K562 (cell line): ENCODE results near the gene ZBTB16. TPM values are rescaled to one million over a fixed set of nuclear protein-coding genes. Genes with fewer than 3 reads are reported as not detected.

ENCODE experiments used
- ATAC-seq: fragments of 200-7000 bp; cut with Tn5 transposase; 3 replicates; pipeline ENCODE4 v1.9.1; 2020; ENCODE audit warnings: moderate library complexity
- BruUV-seq: library from RNA; stranded (reverse); fragments of 400-500 nt; replicated peaks from 2 replicates; lab custom pipeline; 2021; lab: Mats Ljungman, UMichigan
- CTCF ChIA-PET: fragments of 300-600 bp; formaldehyde crosslinking; extraction: SDS; loops from one replicate; lab custom pipeline; 2021; ENCODE audit warnings: low intra/inter-chr PET ratio; lab: Yijun Ruan, JAX
- POLR2A ChIA-PET: fragments of 300-600, 350-650 bp; sonication (Branson Sonifier 250); formaldehyde crosslinking; extraction: SDS; loops from one replicate; lab custom pipeline; 2021; ENCODE audit warnings: antibody characterized with exemption, inconsistent platforms; lab: Yijun Ruan, JAX
- DNase-seq, 4 experiments: peaks; one replicate each; pipeline versions ENCODE4 v3.0.0 to v3.0.0-alpha.2; 2011 to 2018; ENCODE audit warnings: low spot score in 3 of 4, mixed read lengths in 3 of 4; ENCODE audit errors: extremely low read depth in 1 of 4
- FAIRE-seq: peaks from 2 replicates; lab custom pipeline; 2011; peaks lifted over from hg19 to GRCh38; lab: Jason Lieb, UNC
- H2AFZ ChIP-seq: 2 replicates; pipeline ENCODE4 v1.6.0; 2011; ENCODE audit warnings: low read depth, low read length, control low read depth, inconsistent platforms
- H3K27ac ChIP-seq: fragments of 200-600 bp; 3 replicates; pipeline ENCODE4 v1.8.0; 2011; ENCODE audit warnings: low read depth, mild to moderate bottlenecking, control low read depth, inconsistent platforms, low read length, moderate library complexity, mixed read lengths; ENCODE audit errors: extremely low read depth
- H3K27me3 ChIP-seq, 2 experiments: fragments of 300-600 bp in 1 of 2; 2 replicates in 1 of 2; 3 replicates in 1 of 2; pipeline versions ENCODE4 v1.6.0 to v1.8.0; 2011; ENCODE audit warnings: inconsistent platforms in 2 of 2, low read length in 2 of 2, mild to moderate bottlenecking in 1 of 2, mixed read lengths in 1 of 2, moderate library complexity in 1 of 2; ENCODE audit not compliant: control insufficient read depth in 2 of 2, insufficient read depth in 2 of 2
- H3K36me3 ChIP-seq: fragments of 300-600 bp; 3 replicates; pipeline ENCODE4 v1.8.0; 2011; ENCODE audit warnings: mild to moderate bottlenecking, low read length, inconsistent platforms; ENCODE audit not compliant: control insufficient read depth, insufficient read depth
- H3K4me1 ChIP-seq, 2 experiments: fragments of 200-600 bp in 1 of 2; replicated peaks in 1 of 2; 2 replicates in 1 of 2; 3 replicates in 1 of 2; pipeline versions ENCODE4 v1.5.1 to v1.8.0; 2011; ENCODE audit warnings: inconsistent platforms in 2 of 2, low read length in 2 of 2, mild to moderate bottlenecking in 1 of 2, mixed read lengths in 1 of 2, moderate library complexity in 1 of 2; ENCODE audit not compliant: control insufficient read depth in 2 of 2, insufficient read depth in 2 of 2
- H3K4me2 ChIP-seq: 2 replicates; pipeline ENCODE4 v1.6.1; 2011; ENCODE audit warnings: low read length, control low read depth, inconsistent platforms, mixed read lengths; ENCODE audit not compliant: insufficient read depth
- H3K4me3 ChIP-seq: fragments of 200-600 bp; sonication (generic), shearing (Covaris generic); 2 replicates; pipeline ENCODE4 v1.5.1; 2016; ENCODE audit warnings: control low read depth, inconsistent platforms
- H3K79me2 ChIP-seq: fragments of 200-600 bp; 3 replicates; pipeline ENCODE4 v1.8.0; 2011; ENCODE audit warnings: low read length, inconsistent platforms; ENCODE audit not compliant: control insufficient read depth, insufficient read depth
- H3K9ac ChIP-seq, 2 experiments: 2 replicates each; pipeline versions ENCODE4 v1.6.0 to v1.6.1; 2011; ENCODE audit warnings: low read depth in 2 of 2, low read length in 2 of 2, control low read depth in 1 of 2, inconsistent platforms in 1 of 2, mild to moderate bottlenecking in 1 of 2, mixed read lengths in 1 of 2; ENCODE audit not compliant: insufficient read depth in 1 of 2
- H3K9me1 ChIP-seq: one replicate; pipeline ENCODE4 v1.6.0; 2011; ENCODE audit warnings: inconsistent platforms, mild to moderate bottlenecking, low read length, moderate library complexity; ENCODE audit not compliant: control insufficient read depth, insufficient read depth
- H3K9me3 ChIP-seq: replicated peaks from 2 replicates; pipeline ENCODE4 v1.5.1; 2011; ENCODE audit warnings: low read depth, low read length, inconsistent platforms; ENCODE audit not compliant: control insufficient read depth, insufficient read depth
- H4K20me1 ChIP-seq: replicated peaks from 2 replicates; pipeline ENCODE4 v1.6.1; 2011; ENCODE audit warnings: low read length, inconsistent platforms, mixed read lengths; ENCODE audit not compliant: control insufficient read depth, insufficient read depth
- ARID1B ChIP-seq: fragments of 450-650 bp; IDR thresholded peaks from 2 replicates; pipeline ENCODE4 v1.6.1; 2016; ENCODE audit warnings: antibody characterized with exemption, mild to moderate bottlenecking, inconsistent platforms
- EP300 ChIP-seq: IDR thresholded peaks from 2 replicates; pipeline ENCODE4 v1.6.1; 2012; ENCODE audit warnings: low read length, improper control_type of control experiment
- KLF10 ChIP-seq: fragments of 250-450 bp; sonication (Bioruptor Pico); IDR thresholded peaks from 2 replicates; pipeline ENCODE4 v1.6.1; 2021; ENCODE audit warnings: matching md5 sums
- TEAD4 ChIP-seq, 2 experiments: sonication (generic) in 1 of 2; formaldehyde crosslinking in 1 of 2; IDR thresholded peaks; 2 replicates each; pipeline versions ENCODE4 v1.6.1 to v1.8.0; 2012 to 2022; ENCODE audit warnings: borderline replicate concordance in 1 of 2, inconsistent platforms in 1 of 2, low read length in 1 of 2, mild to moderate bottlenecking in 1 of 2, missing genetic modification reagents in 1 of 2
- TGIF2 ChIP-seq: sonication (generic); formaldehyde crosslinking; IDR thresholded peaks from 2 replicates; pipeline ENCODE4 v1.8.1; 2022; ENCODE audit warnings: mild to moderate bottlenecking, missing genetic modification reagents, moderate library complexity
- TRIM28 ChIP-seq: fragments of 450-650 bp; IDR thresholded peaks from 2 replicates; pipeline ENCODE4 v1.6.1; 2017
- ZFP30 ChIP-seq: fragments of 250-450 bp; sonication (Bioruptor Pico); IDR thresholded peaks from 2 replicates; pipeline ENCODE4 v1.8.0; 2022; ENCODE audit warnings: moderate library complexity, mild to moderate bottlenecking, inconsistent platforms, borderline replicate concordance
- ZNF184 ChIP-seq: sonication (generic); formaldehyde crosslinking; IDR thresholded peaks from 2 replicates; pipeline ENCODE4 v1.5.0; 2020; ENCODE audit warnings: missing genetic modification reagents
- ZNF263 ChIP-seq: sonication (generic); formaldehyde crosslinking; IDR thresholded peaks from 2 replicates; pipeline ENCODE4 v1.8.0; 2022; ENCODE audit warnings: mild to moderate bottlenecking, missing genetic modification reagents, borderline replicate concordance
- WGBS: fragments of 100-300 bp; shearing (Covaris generic); methylation state at CpG from one replicate; pipeline ENCODE4 v1.1.6; 2016; ENCODE audit warnings: low coverage, mixed read lengths; ENCODE audit not compliant: insufficient coverage; ENCODE audit errors: missing lambda C conversion rate; 5-methylcytosine and 5-hydroxymethylcytosine counted together
- in situ Hi-C: fragments of 300-500 bp; cut with MboI; formaldehyde crosslinking; loops from 4 replicates; pipeline ENCODE4 v1.15.0; 2018; ENCODE audit warnings: inconsistent platforms, mixed read lengths
- intact Hi-C: fragments of 100-400 bp; cut with micrococcal nuclease; formaldehyde crosslinking; loops from 2 replicates; pipeline ENCODE4 v1.14.2; 2022
- polyA plus RNA-seq, 8 experiments: library from polyadenylated mRNA; depleted of rRNA in 4 of 8; stranded (reverse) in 5 of 8; unstranded in 3 of 8; fragments of >200 nt; fragmentation: Nextera tagmentation in 2 of 8; fragmentation: Illumina TruSeq in 1 of 8; extraction: Ambion mirVana in 2 of 8; extraction: Trizol in 1 of 8; gene quantifications; 2 replicates each; pipeline versions ENCODE4 v1.2.1 to v1.2.3, GENCODE V29; 2011 to 2014; ENCODE audit warnings: inconsistent platforms in 1 of 8, missing spikeins in 1 of 8
- total RNA-seq, 7 experiments: library from RNA; depleted of rRNA in 6 of 7; stranded (reverse); fragments of >200 nt in 6 of 7; fragmentation: Illumina TruSeq in 2 of 7; extraction: Trizol in 2 of 7; gene quantifications; 2 replicates each; pipeline versions ENCODE4 v1.2.1 to v1.2.3, GENCODE V29; 2011 to 2021; ENCODE audit warnings: low replicate concordance in 1 of 7
- TF ChIP-seq, protein P1 (sequence below): IDR thresholded peaks from 3 replicates; pipeline ENCODE4 v1.6.1; 2011; ENCODE audit warnings: borderline replicate concordance, mild to moderate bottlenecking, moderate library complexity; ENCODE audit not compliant: insufficient read length; ENCODE audit errors: extremely low read depth
- TF ChIP-seq, protein P2 (sequence below): sonication (generic); formaldehyde crosslinking; IDR thresholded peaks from 2 replicates; pipeline ENCODE4 v1.8.1; 2023; ENCODE audit warnings: missing genetic modification reagents, mild to moderate bottlenecking, borderline replicate concordance

ZBTB16 gene
- total and polyA plus RNA-seq, 9 of the 15 experiments (the other 6 are each of a cell fraction or from before 2014, with no cell fraction given) = 0.06 to 0.40 (median 0.24) TPM; not detected in 4

DNA sequence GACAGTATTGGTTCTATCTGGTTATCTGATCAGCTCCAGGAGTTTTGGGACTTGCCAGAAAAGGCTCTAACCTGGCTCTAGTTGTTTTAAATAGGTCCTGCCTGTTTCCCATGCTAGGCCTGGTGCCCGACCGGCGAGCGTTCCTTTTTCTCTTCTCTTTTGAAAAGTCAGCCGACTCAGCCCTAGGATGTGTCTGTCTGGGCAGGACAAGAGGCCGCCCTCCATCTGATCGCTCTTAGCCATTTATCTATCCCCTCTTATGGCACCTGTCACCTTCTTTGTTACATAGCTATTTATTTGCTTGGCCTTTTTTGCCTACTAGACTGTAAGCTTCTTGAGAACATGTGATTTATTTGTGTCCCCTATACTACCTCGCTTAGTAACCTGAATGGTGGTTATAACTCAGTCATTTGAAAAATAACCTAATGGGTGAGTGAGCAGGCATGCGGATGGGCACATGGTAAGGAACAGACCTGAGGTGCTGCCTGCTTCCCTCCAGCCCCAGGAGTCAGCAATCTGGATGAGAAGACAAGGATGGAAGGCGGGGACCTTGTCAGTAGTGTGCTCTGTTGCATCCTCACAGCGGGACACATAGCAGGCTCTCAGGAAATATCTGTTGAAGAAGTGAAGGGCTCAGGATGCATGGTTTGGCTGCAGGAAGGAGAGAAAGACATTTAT, 108.4 kb downstream of the ZBTB16 start:
- peak; percentile 29 for FAIRE-seq
- intact Hi-C loops (loop anchor here (5.0 kb wide), 1 partner anchor 86 kb away; no protein-coding TSS in a partner anchor), in situ Hi-C loops (no loop called here)
- ChIA-PET CTCF (no interaction called here), POLR2A (no interaction called here)
- WGBS = 31% methylated on average over 11 of the region's 11 CpGs
- ATAC-seq = no peak
- Histone ChIP-seq H3K4me1 (peaks cover 0 to 7% of the 10 kb centered on the region in 2 experiments; a peak in 2 of 5 replicates), H4K20me1 (no peaks in the 10 kb centered on the region), H3K79me2 (no peaks in the 10 kb centered on the region), H3K4me2 (no peak overlapping the region), H3K36me3 (no peaks in the 10 kb centered on the region), H3K9me1 (no peaks in the 10 kb centered on the region), H3K9me3 (no peaks in the 10 kb centered on the region), H3K27ac (no peak overlapping the region), H3K27me3 (peaks cover 4 to 40% of the 10 kb centered on the region in 2 experiments; a peak in 4 of 5 replicates), H2AFZ (no peak overlapping the region), H3K4me3 (no peak overlapping the region), H3K9ac (no peak overlapping the region)
- TF ChIP-seq TRIM28 = no peak
- no peak for TF ChIP-seq TGIF2 (CRISPR knock-in tag)
- TF ChIP-seq EP300 = no peak
- no peak for TF ChIP-seq ZNF263 (CRISPR knock-in tag)
- TF ChIP-seq, protein P1, sequence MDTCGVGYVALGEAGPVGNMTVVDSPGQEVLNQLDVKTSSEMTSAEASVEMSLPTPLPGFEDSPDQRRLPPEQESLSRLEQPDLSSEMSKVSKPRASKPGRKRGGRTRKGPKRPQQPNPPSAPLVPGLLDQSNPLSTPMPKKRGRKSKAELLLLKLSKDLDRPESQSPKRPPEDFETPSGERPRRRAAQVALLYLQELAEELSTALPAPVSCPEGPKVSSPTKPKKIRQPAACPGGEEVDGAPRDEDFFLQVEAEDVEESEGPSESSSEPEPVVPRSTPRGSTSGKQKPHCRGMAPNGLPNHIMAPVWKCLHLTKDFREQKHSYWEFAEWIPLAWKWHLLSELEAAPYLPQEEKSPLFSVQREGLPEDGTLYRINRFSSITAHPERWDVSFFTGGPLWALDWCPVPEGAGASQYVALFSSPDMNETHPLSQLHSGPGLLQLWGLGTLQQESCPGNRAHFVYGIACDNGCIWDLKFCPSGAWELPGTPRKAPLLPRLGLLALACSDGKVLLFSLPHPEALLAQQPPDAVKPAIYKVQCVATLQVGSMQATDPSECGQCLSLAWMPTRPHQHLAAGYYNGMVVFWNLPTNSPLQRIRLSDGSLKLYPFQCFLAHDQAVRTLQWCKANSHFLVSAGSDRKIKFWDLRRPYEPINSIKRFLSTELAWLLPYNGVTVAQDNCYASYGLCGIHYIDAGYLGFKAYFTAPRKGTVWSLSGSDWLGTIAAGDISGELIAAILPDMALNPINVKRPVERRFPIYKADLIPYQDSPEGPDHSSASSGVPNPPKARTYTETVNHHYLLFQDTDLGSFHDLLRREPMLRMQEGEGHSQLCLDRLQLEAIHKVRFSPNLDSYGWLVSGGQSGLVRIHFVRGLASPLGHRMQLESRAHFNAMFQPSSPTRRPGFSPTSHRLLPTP = no peak
- no peak for TF ChIP-seq KLF10 (CRISPR knock-in tag)
- TF ChIP-seq ZNF184 = no peak
- no peak for TF ChIP-seq ZFP30 (CRISPR knock-in tag)
- TF ChIP-seq ARID1B = no peak
- no peak for TF ChIP-seq TEAD4 (IDR thresholded peaks at IDR 0.05; ENCODE audit: low read length)
- no peak for TF ChIP-seq TEAD4 (CRISPR knock-in tag; IDR thresholded peaks at IDR 0.05; ENCODE audit: borderline replicate concordance)
- TF ChIP-seq, protein P2, sequence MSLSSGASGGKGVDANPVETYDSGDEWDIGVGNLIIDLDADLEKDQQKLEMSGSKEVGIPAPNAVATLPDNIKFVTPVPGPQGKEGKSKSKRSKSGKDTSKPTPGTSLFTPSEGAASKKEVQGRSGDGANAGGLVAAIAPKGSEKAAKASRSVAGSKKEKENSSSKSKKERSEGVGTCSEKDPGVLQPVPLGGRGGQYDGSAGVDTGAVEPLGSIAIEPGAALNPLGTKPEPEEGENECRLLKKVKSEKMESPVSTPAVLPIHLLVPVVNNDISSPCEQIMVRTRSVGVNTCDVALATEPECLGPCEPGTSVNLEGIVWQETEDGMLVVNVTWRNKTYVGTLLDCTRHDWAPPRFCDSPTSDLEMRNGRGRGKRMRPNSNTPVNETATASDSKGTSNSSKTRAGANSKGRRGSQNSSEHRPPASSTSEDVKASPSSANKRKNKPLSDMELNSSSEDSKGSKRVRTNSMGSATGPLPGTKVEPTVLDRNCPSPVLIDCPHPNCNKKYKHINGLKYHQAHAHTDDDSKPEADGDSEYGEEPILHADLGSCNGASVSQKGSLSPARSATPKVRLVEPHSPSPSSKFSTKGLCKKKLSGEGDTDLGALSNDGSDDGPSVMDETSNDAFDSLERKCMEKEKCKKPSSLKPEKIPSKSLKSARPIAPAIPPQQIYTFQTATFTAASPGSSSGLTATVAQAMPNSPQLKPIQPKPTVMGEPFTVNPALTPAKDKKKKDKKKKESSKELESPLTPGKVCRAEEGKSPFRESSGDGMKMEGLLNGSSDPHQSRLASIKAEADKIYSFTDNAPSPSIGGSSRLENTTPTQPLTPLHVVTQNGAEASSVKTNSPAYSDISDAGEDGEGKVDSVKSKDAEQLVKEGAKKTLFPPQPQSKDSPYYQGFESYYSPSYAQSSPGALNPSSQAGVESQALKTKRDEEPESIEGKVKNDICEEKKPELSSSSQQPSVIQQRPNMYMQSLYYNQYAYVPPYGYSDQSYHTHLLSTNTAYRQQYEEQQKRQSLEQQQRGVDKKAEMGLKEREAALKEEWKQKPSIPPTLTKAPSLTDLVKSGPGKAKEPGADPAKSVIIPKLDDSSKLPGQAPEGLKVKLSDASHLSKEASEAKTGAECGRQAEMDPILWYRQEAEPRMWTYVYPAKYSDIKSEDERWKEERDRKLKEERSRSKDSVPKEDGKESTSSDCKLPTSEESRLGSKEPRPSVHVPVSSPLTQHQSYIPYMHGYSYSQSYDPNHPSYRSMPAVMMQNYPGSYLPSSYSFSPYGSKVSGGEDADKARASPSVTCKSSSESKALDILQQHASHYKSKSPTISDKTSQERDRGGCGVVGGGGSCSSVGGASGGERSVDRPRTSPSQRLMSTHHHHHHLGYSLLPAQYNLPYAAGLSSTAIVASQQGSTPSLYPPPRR (CRISPR knock-in tag) = no peak
- BruUV-seq = no TSS peak
- DNase-seq = no peak
